ENCODE data around the gene LRP1B. TPM values are rescaled to one million over a fixed set of nuclear protein-coding genes. Genes with fewer than 3 reads are reported as not detected.

LRP1B gene
- total RNA-seq, 2 donors from 2014 or later, result 0.52 to 3.0 TPM

- ATAC-seq, result no peak
- Histone ChIP-seq H3K27me3 (no peaks in the 10 kb centered on the region), H3K9me3 (no peaks in the 10 kb centered on the region), H3K36me3 (replicated peaks in 1 of 2; ENCODE audit: insufficient read depth in 1 of 2, low read depth in 2 of 2) (no peaks in the 10 kb centered on the region), H3K4me3 (no peak overlapping the region), H3K4me1 (no peaks in the 10 kb centered on the region), H3K27ac (no peak overlapping the region)
- no peak for TF ChIP-seq POLR2A (IDR thresholded peaks at IDR 0.05)
- no peak for TF ChIP-seq CTCF (IDR thresholded peaks at IDR 0.05)
- DNase-seq, result no peak
- intact Hi-C loops (cut with DNase I), result no loop called here
- WGBS, 2 donors, result 71 to 82% methylated on average over 3 of the region's 3 CpGs
These were observed 871.1 kb downstream of the LRP1B start for GRCh38 chr2:141259683-141260082.

- no peak overlapping the region for H3K27ac ChIP-seq
- DNase-seq, result peak in 2 of 4 donors; percentile 5 to 29
- TF ChIP-seq POLR2A (IDR thresholded peaks at IDR 0.05), result no peak
- intact Hi-C loops (cut with DNase I), result no loop called here
- no peaks in the 10 kb centered on the region for H3K27me3 ChIP-seq
- H3K4me1 ChIP-seq, result peaks cover 10% of the 10 kb centered on the region
- 34 to 46% methylated on average over 1 of the region's 1 CpG for WGBS, 2 donors
- H3K36me3 ChIP-seq (replicated peaks in 1 of 2; ENCODE audit: insufficient read depth in 1 of 2, low read depth in 2 of 2), result no peaks in the 10 kb centered on the region
- H3K9me3 ChIP-seq, result no peaks in the 10 kb centered on the region
- ATAC-seq, result peak; percentile 55
- no peak overlapping the region for H3K4me3 ChIP-seq
These were observed 888.8 kb downstream of the LRP1B start for GRCh38 chr2:141242008-141242407.

- TF ChIP-seq POLR2A (IDR thresholded peaks at IDR 0.05) (no peak), CTCF (IDR thresholded peaks at IDR 0.05) (no peak)
- Histone ChIP-seq H3K9me3 (no peaks in the 10 kb centered on the region), H3K27ac (no peak overlapping the region), H3K36me3 (replicated peaks in 1 of 2; ENCODE audit: insufficient read depth in 1 of 2, low read depth in 2 of 2) (no peaks in the 10 kb centered on the region), H3K27me3 (no peaks in the 10 kb centered on the region), H3K4me1 (no peaks in the 10 kb centered on the region), H3K4me3 (no peak overlapping the region)
- no peak for DNase-seq
- 41% methylated on average over 1 of the region's 1 CpG for WGBS, 2 donors
- intact Hi-C loops (cut with DNase I), result no loop called here
- no peak for ATAC-seq
These were observed 904.3 kb downstream of the LRP1B start for GRCh38 chr2:141226560-141226959.

GRCh38 chr2:141207036-141207385 is 923.8 kb downstream of the LRP1B start:
- Histone ChIP-seq H3K27ac (no peak overlapping the region), H3K9me3 (no peaks in the 10 kb centered on the region), H3K27me3 (no peaks in the 10 kb centered on the region), H3K4me3 (no peak overlapping the region), H3K4me1 (no peaks in the 10 kb centered on the region), H3K36me3 (replicated peaks in 1 of 2; ENCODE audit: insufficient read depth in 1 of 2, low read depth in 2 of 2) (no peaks in the 10 kb centered on the region)
- intact Hi-C loops (cut with DNase I), result no loop called here
- ATAC-seq (no peak), DNase-seq (no peak)
- 51 to 63% methylated on average over 2 of the region's 2 CpGs for WGBS, 2 donors
- no peak for TF ChIP-seq POLR2A (IDR thresholded peaks at IDR 0.05)
- TF ChIP-seq CTCF (IDR thresholded peaks at IDR 0.05), result no peak

GRCh38 chr2:141201016-141201565 is 929.7 kb downstream of the LRP1B start:
- Histone ChIP-seq H3K27me3 (no peaks in the 10 kb centered on the region), H3K4me1 (no peaks in the 10 kb centered on the region), H3K27ac (no peak overlapping the region), H3K9me3 (no peaks in the 10 kb centered on the region), H3K36me3 (replicated peaks in 1 of 2; ENCODE audit: insufficient read depth in 1 of 2, low read depth in 2 of 2) (no peaks in the 10 kb centered on the region), H3K4me3 (no peak overlapping the region)
- no peak for TF ChIP-seq CTCF (IDR thresholded peaks at IDR 0.05)
- no peak for TF ChIP-seq POLR2A (IDR thresholded peaks at IDR 0.05)
- 49 to 55% methylated on average over 6 of the region's 6 CpGs for WGBS, 2 donors
- intact Hi-C loops (cut with DNase I), result no loop called here
- ATAC-seq (no peak), DNase-seq (no peak)
